Measurements from ENCODE around the gene WNT10A.
A peak's percentile ranks its signal among the peaks of the same experiment; 100 is the strongest.

WNT10A gene

GRCh38 chr2:218893349-218894150 lies 12.9 kb downstream of the WNT10A start:
- H3K36me3 ChIP-seq (ENCODE audit: insufficient read depth, low read length), result 0 out of 2 replicates have a peak, but pooled peaks cover 7% of the 10 kb centered on the region
- H3K79me2 ChIP-seq (ENCODE audit: insufficient read depth, low read length), result no peaks in the 10 kb centered on the region
- no peaks in the 10 kb centered on the region for H3K27me3 ChIP-seq (ENCODE audit: insufficient read depth, low read length)
- H2AFZ ChIP-seq (ENCODE audit: low read length), result no peak overlapping the region
- H3K27ac ChIP-seq (ENCODE audit: low read depth, low read length, poor library complexity, severe bottlenecking), result peak overlapping the region; percentile 71
- H3K4me2 ChIP-seq (ENCODE audit: low read length), result peak overlapping the region; percentile 83
- H3K9me2 ChIP-seq (ENCODE audit: low read depth, low read length), result no peaks in the 10 kb centered on the region
- TF ChIP-seq EZH2 (IDR thresholded peaks at IDR 0.05; ENCODE audit: borderline replicate concordance, low read length), result no peak
- no peak for TF ChIP-seq CTCF (IDR thresholded peaks at IDR 0.05; ENCODE audit: low read length)
- H3K9me3 ChIP-seq (ENCODE audit: low read length), result no peaks in the 10 kb centered on the region
- peak overlapping the region; percentile 62 for H3K4me3 ChIP-seq (ENCODE audit: low read depth, low read length, poor library complexity, severe bottlenecking)
- H4K20me1 ChIP-seq (ENCODE audit: insufficient read depth, low read length), result no peaks in the 10 kb centered on the region
- H3K9ac ChIP-seq (ENCODE audit: low read length), result peak overlapping the region; percentile 69
- no peaks in the 10 kb centered on the region for H3F3A ChIP-seq (ENCODE audit: insufficient read depth, low read length)
- peaks cover 64% of the 10 kb centered on the region for H3K4me1 ChIP-seq (ENCODE audit: insufficient read depth, low read length, severe bottlenecking)

DNA sequence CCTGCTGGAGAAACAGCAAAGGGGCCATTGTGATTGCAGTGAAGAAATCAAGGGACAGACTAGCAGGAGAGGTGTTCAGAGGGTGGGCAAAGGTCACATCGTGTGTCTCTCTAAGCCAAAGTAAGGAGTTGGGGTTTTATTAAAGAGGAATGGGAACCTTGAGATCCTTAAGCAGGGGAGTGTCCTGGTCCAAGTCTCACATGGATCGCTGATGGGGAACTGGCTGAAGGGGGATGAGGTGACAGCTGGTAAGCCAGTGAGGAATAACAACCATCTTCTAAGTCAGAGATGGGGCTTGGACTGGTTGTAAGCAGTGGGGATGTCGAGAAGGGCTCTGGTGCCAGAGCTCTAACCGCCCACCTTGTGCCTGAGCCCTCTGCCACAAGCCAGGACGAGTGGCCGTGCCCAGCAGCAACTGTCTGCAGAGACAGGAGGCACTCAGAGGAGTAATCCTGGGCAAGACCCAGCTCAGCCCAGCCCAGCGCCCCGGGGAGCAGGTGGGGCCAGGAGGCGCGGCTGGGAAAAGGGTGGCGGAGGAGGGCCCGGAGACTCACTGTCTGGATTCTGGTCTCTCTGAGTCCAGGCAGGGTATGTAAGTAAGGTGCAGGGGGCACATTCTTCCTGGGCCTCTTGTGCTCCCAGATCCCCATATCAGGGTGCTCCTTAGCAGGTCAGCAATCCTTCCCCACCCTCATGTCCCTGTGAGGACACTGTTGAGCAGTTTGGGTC lies 13.7 kb downstream of the WNT10A start:
- no peaks in the 10 kb centered on the region for H3K27me3 ChIP-seq (ENCODE audit: insufficient read depth, low read length)
- H2AFZ ChIP-seq (ENCODE audit: low read length), result no peak overlapping the region
- no peaks in the 10 kb centered on the region for H3K9me3 ChIP-seq (ENCODE audit: low read length)
- no peaks in the 10 kb centered on the region for H3F3A ChIP-seq (ENCODE audit: insufficient read depth, low read length)
- peaks cover 64% of the 10 kb centered on the region for H3K4me1 ChIP-seq (ENCODE audit: insufficient read depth, low read length, severe bottlenecking)
- TF ChIP-seq CTCF (IDR thresholded peaks at IDR 0.05; ENCODE audit: low read length) (no peak), EZH2 (IDR thresholded peaks at IDR 0.05; ENCODE audit: borderline replicate concordance, low read length) (no peak)
- H3K4me2 ChIP-seq (ENCODE audit: low read length), result peak overlapping the region; percentile 83
- peak overlapping the region; percentile 71 for H3K27ac ChIP-seq (ENCODE audit: low read depth, low read length, poor library complexity, severe bottlenecking)
- H3K79me2 ChIP-seq (ENCODE audit: insufficient read depth, low read length), result no peaks in the 10 kb centered on the region
- no peaks in the 10 kb centered on the region for H4K20me1 ChIP-seq (ENCODE audit: insufficient read depth, low read length)
- peak overlapping the region; percentile 62 for H3K4me3 ChIP-seq (ENCODE audit: low read depth, low read length, poor library complexity, severe bottlenecking)
- H3K9me2 ChIP-seq (ENCODE audit: low read depth, low read length), result no peaks in the 10 kb centered on the region
- H3K9ac ChIP-seq (ENCODE audit: low read length), result peak overlapping the region; percentile 69; the same call in 1 of the 2 replicates
- 0 out of 2 replicates have a peak, but pooled peaks cover 7% of the 10 kb centered on the region for H3K36me3 ChIP-seq (ENCODE audit: insufficient read depth, low read length)

GRCh38 chr2:218894880-218895157 lies 14.2 kb downstream of the WNT10A start:
- no peaks in the 10 kb centered on the region for H3F3A ChIP-seq (ENCODE audit: insufficient read depth, low read length)
- H4K20me1 ChIP-seq (ENCODE audit: insufficient read depth, low read length), result no peaks in the 10 kb centered on the region
- H2AFZ ChIP-seq (ENCODE audit: low read length), result no peak overlapping the region
- H3K27me3 ChIP-seq (ENCODE audit: insufficient read depth, low read length), result no peaks in the 10 kb centered on the region
- H3K9me2 ChIP-seq (ENCODE audit: low read depth, low read length), result no peaks in the 10 kb centered on the region
- H3K9me3 ChIP-seq (ENCODE audit: low read length), result no peaks in the 10 kb centered on the region
- TF ChIP-seq CTCF (IDR thresholded peaks at IDR 0.05; ENCODE audit: low read length), result no peak
- no peak for TF ChIP-seq EZH2 (IDR thresholded peaks at IDR 0.05; ENCODE audit: borderline replicate concordance, low read length)
- peak overlapping the region; percentile 77 for H3K27ac ChIP-seq (ENCODE audit: low read depth, low read length, poor library complexity, severe bottlenecking)
- H3K4me2 ChIP-seq (ENCODE audit: low read length), result peak overlapping the region; percentile 83; the same call in 1 of the 2 replicates
- 0 out of 2 replicates have a peak, but pooled peaks cover 7% of the 10 kb centered on the region for H3K36me3 ChIP-seq (ENCODE audit: insufficient read depth, low read length)
- no peak overlapping the region; the same call in 1 of the 2 replicates for H3K9ac ChIP-seq (ENCODE audit: low read length)
- peaks cover 64% of the 10 kb centered on the region for H3K4me1 ChIP-seq (ENCODE audit: insufficient read depth, low read length, severe bottlenecking)
- H3K4me3 ChIP-seq (ENCODE audit: low read depth, low read length, poor library complexity, severe bottlenecking), result no peak overlapping the region
- no peaks in the 10 kb centered on the region for H3K79me2 ChIP-seq (ENCODE audit: insufficient read depth, low read length)
